ENCODE data around the gene SH3RF2. TPM values are rescaled to one million over a fixed set of nuclear protein-coding genes. Genes with fewer than 3 reads are reported as not detected.

Gene SH3RF2
- total and polyA plus RNA-seq, 2 experiments from 2014 or later = 35.1 to 35.4 TPM

DNA sequence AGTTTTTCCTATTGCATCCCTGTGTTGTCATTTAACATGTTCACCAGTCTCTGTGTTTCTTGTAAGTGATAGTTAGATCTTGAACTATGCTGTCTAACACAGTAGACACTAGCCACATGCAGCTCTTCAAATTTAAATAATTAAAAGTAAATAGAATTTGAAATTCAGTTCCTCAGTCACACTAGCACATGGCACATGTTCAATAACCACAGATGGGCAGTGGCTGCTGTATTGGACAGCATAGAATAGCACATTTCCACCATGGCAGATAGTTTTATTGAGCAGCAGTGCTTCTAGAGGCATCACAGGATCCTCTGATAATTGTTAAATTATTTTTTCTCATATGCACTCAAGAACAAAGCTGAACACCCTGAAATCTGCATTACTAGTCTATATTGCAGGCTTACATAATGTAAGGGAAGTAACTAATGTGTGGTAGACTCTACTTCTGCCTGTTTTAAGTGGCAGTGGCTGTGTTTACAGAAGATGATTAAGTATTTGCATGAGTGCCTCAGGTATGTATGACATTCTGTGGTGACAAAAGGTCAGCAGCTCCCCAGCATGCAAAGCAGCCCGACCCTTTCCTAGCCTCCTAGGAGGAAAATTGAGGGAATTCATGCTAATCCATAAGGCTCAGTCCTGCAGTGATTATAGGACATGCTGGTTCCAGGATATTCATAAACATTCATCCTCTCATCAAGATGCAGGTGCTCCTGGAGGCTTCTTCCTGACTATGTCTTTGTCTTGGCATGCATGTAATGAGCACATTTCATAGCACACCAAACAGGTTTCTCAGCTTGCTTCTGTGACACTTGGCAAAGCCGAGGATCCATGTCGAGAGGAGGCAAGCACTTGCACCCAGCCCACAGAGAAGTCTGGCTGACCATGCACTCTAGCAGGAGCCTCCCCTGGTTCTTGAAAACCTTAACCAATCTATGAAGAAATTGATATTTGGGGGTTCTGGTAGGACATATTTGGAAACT is 45.5 kb downstream of the SH3RF2 start:
- Histone ChIP-seq H3K27ac (peak overlapping the region; percentile 89), H3K4me1 (ENCODE audit: insufficient read depth) (peaks cover 57% of the 10 kb centered on the region), H3K4me3 (no peak overlapping the region), H3K79me2 (peaks cover 26% of the 10 kb centered on the region), H3K36me3 (replicated peaks; ENCODE audit: insufficient read depth, low read depth) (no peaks in the 10 kb centered on the region), H4K20me1 (ENCODE audit: insufficient read depth, poor library complexity, severe bottlenecking) (no peaks in the 10 kb centered on the region), H3K4me2 (peak overlapping the region; percentile 21), H3K9me3 (ENCODE audit: low read depth) (no peaks in the 10 kb centered on the region), H2AFZ (no peak overlapping the region), H3K9me2 (replicated peaks; ENCODE audit: insufficient read depth) (no peaks in the 10 kb centered on the region), H3K27me3 (no peaks in the 10 kb centered on the region)
- WGBS (ENCODE audit: low lambda C conversion rate, missing lambda C conversion rate) = 51% methylated on average over 3 of the region's 3 CpGs
- no peak for DNase-seq (ENCODE audit: low spot score)
- TF ChIP-seq EZH2 (IDR thresholded peaks at IDR 0.05; ENCODE audit: borderline replicate concordance) (no peak), EZH2phosphoT487 (IDR thresholded peaks at IDR 0.05; ENCODE audit: low read depth, severe bottlenecking, unreplicated experiment) (no peak)
- TF ChIP-seq, protein P1, sequence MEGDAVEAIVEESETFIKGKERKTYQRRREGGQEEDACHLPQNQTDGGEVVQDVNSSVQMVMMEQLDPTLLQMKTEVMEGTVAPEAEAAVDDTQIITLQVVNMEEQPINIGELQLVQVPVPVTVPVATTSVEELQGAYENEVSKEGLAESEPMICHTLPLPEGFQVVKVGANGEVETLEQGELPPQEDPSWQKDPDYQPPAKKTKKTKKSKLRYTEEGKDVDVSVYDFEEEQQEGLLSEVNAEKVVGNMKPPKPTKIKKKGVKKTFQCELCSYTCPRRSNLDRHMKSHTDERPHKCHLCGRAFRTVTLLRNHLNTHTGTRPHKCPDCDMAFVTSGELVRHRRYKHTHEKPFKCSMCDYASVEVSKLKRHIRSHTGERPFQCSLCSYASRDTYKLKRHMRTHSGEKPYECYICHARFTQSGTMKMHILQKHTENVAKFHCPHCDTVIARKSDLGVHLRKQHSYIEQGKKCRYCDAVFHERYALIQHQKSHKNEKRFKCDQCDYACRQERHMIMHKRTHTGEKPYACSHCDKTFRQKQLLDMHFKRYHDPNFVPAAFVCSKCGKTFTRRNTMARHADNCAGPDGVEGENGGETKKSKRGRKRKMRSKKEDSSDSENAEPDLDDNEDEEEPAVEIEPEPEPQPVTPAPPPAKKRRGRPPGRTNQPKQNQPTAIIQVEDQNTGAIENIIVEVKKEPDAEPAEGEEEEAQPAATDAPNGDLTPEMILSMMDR (IDR thresholded peaks at IDR 0.05; ENCODE audit: poor library complexity) = no peak

DNA sequence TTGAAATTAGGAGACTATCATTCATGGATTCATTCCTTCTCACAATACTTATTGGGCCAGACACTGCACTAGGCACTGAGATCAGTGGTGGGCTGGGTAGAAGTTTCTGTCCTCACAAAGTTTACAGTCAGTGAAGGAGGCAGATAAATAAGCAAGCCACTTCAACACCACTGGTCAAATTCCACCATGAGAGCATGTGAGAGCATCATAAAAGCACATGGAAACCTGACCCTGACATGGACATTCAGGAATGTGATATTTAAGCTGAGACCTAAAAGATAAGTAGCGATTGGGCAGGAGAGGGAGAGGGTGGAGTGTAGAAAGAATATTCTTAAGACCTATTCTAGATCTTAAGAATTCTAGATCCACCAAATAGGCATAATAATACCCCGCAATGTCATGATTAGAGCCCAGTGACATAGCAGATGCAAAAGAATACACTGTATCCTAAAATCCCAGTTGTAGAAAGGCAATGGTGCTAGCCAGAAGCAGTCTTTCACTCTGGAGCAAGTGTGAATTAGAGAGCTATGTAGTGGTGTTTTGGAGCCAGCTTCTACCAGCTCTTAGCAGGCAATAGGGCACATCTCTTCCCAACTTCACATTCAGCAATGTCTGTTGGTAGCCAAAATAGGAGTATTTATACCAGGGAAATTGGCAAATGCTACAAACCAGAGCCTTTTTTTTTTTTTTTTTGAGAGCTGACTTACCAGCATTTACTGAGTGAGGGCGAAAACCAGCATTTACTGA is 46.4 kb downstream of the SH3RF2 start:
- no peaks in the 10 kb centered on the region for H3K9me2 ChIP-seq (replicated peaks; ENCODE audit: insufficient read depth)
- H3K79me2 ChIP-seq = peaks cover 34% of the 10 kb centered on the region
- H3K4me1 ChIP-seq (ENCODE audit: insufficient read depth) = peaks cover 48% of the 10 kb centered on the region
- H3K36me3 ChIP-seq (replicated peaks; ENCODE audit: insufficient read depth, low read depth) = no peaks in the 10 kb centered on the region
- peak; percentile 46 for DNase-seq (ENCODE audit: low spot score)
- no peaks in the 10 kb centered on the region for H3K9me3 ChIP-seq (ENCODE audit: low read depth)
- TF ChIP-seq EZH2 (IDR thresholded peaks at IDR 0.05; ENCODE audit: borderline replicate concordance) (no peak), EZH2phosphoT487 (IDR thresholded peaks at IDR 0.05; ENCODE audit: low read depth, severe bottlenecking, unreplicated experiment) (no peak)
- TF ChIP-seq, protein P1 (IDR thresholded peaks at IDR 0.05; ENCODE audit: poor library complexity) = no peak
- WGBS (ENCODE audit: low lambda C conversion rate, missing lambda C conversion rate) = 71% methylated on average over 3 of the region's 3 CpGs
- peak overlapping the region; percentile 89 for H3K27ac ChIP-seq
- no peaks in the 10 kb centered on the region for H3K27me3 ChIP-seq
- no peak overlapping the region for H2AFZ ChIP-seq
- no peak overlapping the region for H3K4me3 ChIP-seq
- H4K20me1 ChIP-seq (ENCODE audit: insufficient read depth, poor library complexity, severe bottlenecking) = no peaks in the 10 kb centered on the region
- peak overlapping the region; percentile 21 for H3K4me2 ChIP-seq

DNA sequence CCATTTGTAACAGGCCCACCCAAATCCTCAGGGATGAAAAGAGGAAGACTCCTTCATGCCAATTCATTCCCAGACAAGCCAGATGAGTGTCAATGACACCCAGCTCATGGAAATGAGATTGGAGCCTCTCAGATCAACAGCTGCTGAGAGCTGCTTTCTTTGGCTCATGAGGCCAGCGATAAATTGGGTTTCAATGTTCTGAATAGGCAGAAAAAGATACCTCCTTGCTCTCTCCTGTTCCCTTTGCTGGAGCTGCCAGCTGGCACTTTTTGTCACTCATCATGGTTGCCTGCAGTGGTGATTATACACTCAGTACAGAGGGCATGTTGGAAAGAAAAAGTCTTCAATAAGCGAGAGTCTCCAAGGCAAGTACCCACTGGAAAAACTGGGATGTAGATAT is 47.1 kb downstream of the SH3RF2 start:
- H3K4me2 ChIP-seq = no peak overlapping the region
- no peaks in the 10 kb centered on the region for H3K27me3 ChIP-seq
- H3K36me3 ChIP-seq (replicated peaks; ENCODE audit: insufficient read depth, low read depth) = no peaks in the 10 kb centered on the region
- no peak overlapping the region for H2AFZ ChIP-seq
- no peaks in the 10 kb centered on the region for H4K20me1 ChIP-seq (ENCODE audit: insufficient read depth, poor library complexity, severe bottlenecking)
- TF ChIP-seq EZH2phosphoT487 (IDR thresholded peaks at IDR 0.05; ENCODE audit: low read depth, severe bottlenecking, unreplicated experiment) = no peak
- TF ChIP-seq, protein P1 (IDR thresholded peaks at IDR 0.05; ENCODE audit: poor library complexity) = no peak
- no peak for TF ChIP-seq EZH2 (IDR thresholded peaks at IDR 0.05; ENCODE audit: borderline replicate concordance)
- no peak for DNase-seq (ENCODE audit: low spot score)
- H3K79me2 ChIP-seq = peaks cover 36% of the 10 kb centered on the region
- no peaks in the 10 kb centered on the region for H3K9me3 ChIP-seq (ENCODE audit: low read depth)
- H3K27ac ChIP-seq = peak overlapping the region; percentile 89
- peaks cover 46% of the 10 kb centered on the region for H3K4me1 ChIP-seq (ENCODE audit: insufficient read depth)
- 97% methylated on average over 2 of the region's 2 CpGs for WGBS (ENCODE audit: low lambda C conversion rate, missing lambda C conversion rate)
- no peak overlapping the region for H3K4me3 ChIP-seq
- no peaks in the 10 kb centered on the region for H3K9me2 ChIP-seq (replicated peaks; ENCODE audit: insufficient read depth)
